ENCODE results near the gene RNF214. TPM values are rescaled to one million over a fixed set of nuclear protein-coding genes. Genes with fewer than 3 reads are reported as not detected.

RNF214 gene
- total and polyA plus RNA-seq, 10 of the 15 experiments (the other 5 are each of a cell fraction or from before 2014, with no cell fraction given) = 4.8 to 16.8 (median 10.5) TPM

DNA sequence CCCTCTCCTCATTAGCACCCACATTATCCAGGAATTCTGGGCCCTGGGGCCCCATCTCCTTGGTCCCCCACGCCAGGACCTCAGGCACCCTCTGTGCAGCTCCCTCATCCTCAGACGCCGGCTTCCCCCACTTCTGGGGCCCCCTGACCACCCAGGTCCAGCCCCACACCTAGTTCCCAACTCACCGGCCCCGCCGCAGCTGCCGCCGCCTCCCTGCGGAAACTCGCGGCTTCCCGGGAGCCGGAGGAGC is 704 bp upstream of the RNF214 start, which contains the start of gene PCSK7 (continued):
- TF ChIP-seq MYB (IDR thresholded peaks at IDR 0.05; ENCODE audit: borderline replicate concordance, low read depth, low read length) (no peak), TBL1XR1 (IDR thresholded peaks at IDR 0.05; ENCODE audit: low read depth, low read length) (no peak), EZH2 (IDR thresholded peaks at IDR 0.05; ENCODE audit: borderline replicate concordance, control insufficient read depth, low read depth, low read length) (no peak), HDAC2 (IDR thresholded peaks at IDR 0.05) (no peak), ZNF207 (IDR thresholded peaks at IDR 0.05; ENCODE audit: borderline replicate concordance) (no peak), JUNB (IDR thresholded peaks at IDR 0.05) (no peak), SMAD5 (IDR thresholded peaks at IDR 0.05; ENCODE audit: low read depth) (no peak), EED (IDR thresholded peaks at IDR 0.05; ENCODE audit: low read depth) (peak; percentile 77), ESRRA (IDR thresholded peaks at IDR 0.05; ENCODE audit: low read length) (no peak), SMARCA5 (IDR thresholded peaks at IDR 0.05) (no peak), ZNF274 (IDR thresholded peaks at IDR 0.05; ENCODE audit: insufficient read depth, insufficient read length) (no peak), NR2C2 (IDR thresholded peaks at IDR 0.05; ENCODE audit: borderline replicate concordance, control insufficient read depth, insufficient read length, low read depth) (no peak)
- TF ChIP-seq, protein P1, sequence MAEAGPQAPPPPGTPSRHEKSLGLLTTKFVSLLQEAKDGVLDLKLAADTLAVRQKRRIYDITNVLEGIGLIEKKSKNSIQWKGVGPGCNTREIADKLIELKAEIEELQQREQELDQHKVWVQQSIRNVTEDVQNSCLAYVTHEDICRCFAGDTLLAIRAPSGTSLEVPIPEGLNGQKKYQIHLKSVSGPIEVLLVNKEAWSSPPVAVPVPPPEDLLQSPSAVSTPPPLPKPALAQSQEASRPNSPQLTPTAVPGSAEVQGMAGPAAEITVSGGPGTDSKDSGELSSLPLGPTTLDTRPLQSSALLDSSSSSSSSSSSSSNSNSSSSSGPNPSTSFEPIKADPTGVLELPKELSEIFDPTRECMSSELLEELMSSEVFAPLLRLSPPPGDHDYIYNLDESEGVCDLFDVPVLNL (IDR thresholded peaks at IDR 0.05; ENCODE audit: low read depth, low read length) = no peak

- in situ Hi-C loops (cut with MboI) (no loop called here), intact Hi-C loops (cut with micrococcal nuclease; ENCODE audit: unreplicated experiment) (loop anchor here (2.0 to 5.0 kb wide), 2 partner anchors 94 to 584 kb away; partner anchors contain the start of gene CEP164)
- peaks cover 9% of the 10 kb centered on the region for H3K4me1 ChIP-seq (ENCODE audit: control insufficient read depth, insufficient read depth, low read length)
- H4K20me1 ChIP-seq (ENCODE audit: control insufficient read depth, insufficient read depth) = no peaks in the 10 kb centered on the region
- peak; percentile 27 for ATAC-seq
- POLR2A ChIA-PET = interaction anchor here (3.6 kb wide), 1 partner anchor 53 kb away, joined by 51 read pairs; the partner anchor contains the start of gene SIDT2
- H3K9me3 ChIP-seq (replicated peaks; ENCODE audit: control insufficient read depth, insufficient read depth, low read length) = no peaks in the 10 kb centered on the region
- no peak for DNase-seq (ENCODE audit: low read depth, low spot score)
- peaks cover 46% of the 10 kb centered on the region for H3K79me2 ChIP-seq (ENCODE audit: control insufficient read depth, insufficient read depth, low read length)
- H3K27me3 ChIP-seq (replicated peaks in 1 of 2; ENCODE audit: control insufficient read depth in 2 of 2, insufficient read depth in 2 of 2, low read length in 1 of 2) = no peaks in the 10 kb centered on the region
- H3K4me2 ChIP-seq (ENCODE audit: control insufficient read depth, insufficient read depth) = peak overlapping the region; percentile 92
- H3K27ac ChIP-seq (ENCODE audit: control insufficient read depth, insufficient read depth) = peak overlapping the region; percentile 64
- BruUV-seq (replicated peaks) = no TSS peak
- H3K36me3 ChIP-seq (ENCODE audit: control insufficient read depth in 2 of 2, insufficient read depth in 2 of 2, low read length in 1 of 2) = peaks cover 6 to 8% of the 10 kb centered on the region in 2 experiments; a peak in 3 of 4 replicates
- FAIRE-seq = no peak
- SMC1A ChIA-PET (ENCODE audit: uncharacterized antibody, unreplicated experiment) = interaction anchor here (12.2 kb wide), 1 partner anchor 52 kb away, joined by 187 read pairs; the partner anchor contains the start of gene SIDT2
- H2AFZ ChIP-seq (ENCODE audit: control insufficient read depth, low read depth, low read length) = peak overlapping the region; percentile 69
- WGBS (ENCODE audit: insufficient coverage, insufficient replicate concordance, low lambda C conversion rate, missing lambda C conversion rate) = 7% methylated on average over 22 of the region's 27 CpGs
- peak overlapping the region; percentile 82 for H3K9ac ChIP-seq (ENCODE audit: control insufficient read depth, insufficient read depth, low read length)
- CTCF ChIA-PET = interaction anchor here (0.6 to 17.3 kb wide), 4 partner anchors 12 to 380 kb away, joined by 3 to 422 read pairs (median 6); partner anchors contain the start of gene SIDT2
- peak overlapping the region; percentile 89 for H3K4me3 ChIP-seq
- RAD21 ChIA-PET (ENCODE audit: unreplicated experiment) = interaction anchor here (9.9 kb wide), 1 partner anchor 52 kb away, joined by 159 read pairs; the partner anchor contains the start of gene SIDT2
- TF ChIP-seq BHLHE40 (IDR thresholded peaks at IDR 0.05; ENCODE audit: borderline replicate concordance in 1 of 2, low read depth in 2 of 2, low read length in 1 of 2) (no peak), STAT1 (conservative IDR thresholded peaks at IDR 0.05) (no peak), ESRRA (IDR thresholded peaks at IDR 0.05; ENCODE audit: low read length) (no peak), ZNF384 (IDR thresholded peaks at IDR 0.05; ENCODE audit: borderline replicate concordance, low read depth, low read length) (no peak), GABPA (IDR thresholded peaks at IDR 0.05; ENCODE audit: low read depth) (no peak), TCF7 (IDR thresholded peaks at IDR 0.05; ENCODE audit: borderline replicate concordance) (no peak), SMAD1 (IDR thresholded peaks at IDR 0.05; ENCODE audit: low read depth, partially characterized antibody) (no peak), SREBF1 (IDR thresholded peaks at IDR 0.05; ENCODE audit: low read length) (no peak), BMI1 (IDR thresholded peaks at IDR 0.05; ENCODE audit: borderline replicate concordance) (no peak), SUPT20H (IDR thresholded peaks at IDR 0.05; ENCODE audit: borderline replicate concordance, control insufficient read depth, low read depth, low read length) (no peak), SREBF2 (IDR thresholded peaks at IDR 0.05; ENCODE audit: low read length) (no peak), POLR2A (IDR thresholded peaks at IDR 0.05; ENCODE audit: low read depth, low read length) (no peak)
- TF ChIP-seq, protein P1 (IDR thresholded peaks at IDR 0.05; ENCODE audit: low read depth, low read length) = no peak
Observed at GRCh38 chr11:117232911-117233409, 489 bp downstream of the RNF214 start.
